NCI-H2081 (cell line): Measurements from ENCODE around the gene KATNB1.
"Not testable (repeated sequence)": the region's sequence is repeated elsewhere in the genome, so short reads cannot be mapped to it uniquely, and the experiment has no call there.

Source experiments
- DNase-seq, 2 experiments: peaks; one replicate each; lab custom pipeline; 2025; lab: John Stamatoyannopoulos, UW

Gene KATNB1

DNA sequence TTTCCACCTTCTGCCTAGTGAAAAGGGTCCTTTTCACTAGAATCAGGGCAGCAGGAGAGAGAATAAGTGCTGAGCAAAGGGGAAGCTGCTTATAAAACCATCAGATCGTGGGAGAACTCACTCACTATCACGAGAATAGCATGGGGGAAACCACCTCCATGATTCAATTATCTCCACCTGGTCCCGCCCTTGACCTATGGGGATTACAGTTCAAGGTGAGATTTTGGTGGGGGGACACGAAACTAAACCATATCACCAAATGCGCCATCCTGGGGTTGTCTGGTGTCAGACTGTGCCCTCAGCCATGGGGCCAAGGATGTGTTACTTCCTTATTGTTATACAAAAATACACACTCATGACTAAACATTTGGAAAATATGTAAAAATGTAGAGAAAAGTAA, 10.4 kb upstream of the KATNB1 start:
- DNase-seq: no peak

GRCh38 chr16:57725554-57725953, 10.0 kb upstream of the KATNB1 start:
- DNase-seq: no peak

DNA sequence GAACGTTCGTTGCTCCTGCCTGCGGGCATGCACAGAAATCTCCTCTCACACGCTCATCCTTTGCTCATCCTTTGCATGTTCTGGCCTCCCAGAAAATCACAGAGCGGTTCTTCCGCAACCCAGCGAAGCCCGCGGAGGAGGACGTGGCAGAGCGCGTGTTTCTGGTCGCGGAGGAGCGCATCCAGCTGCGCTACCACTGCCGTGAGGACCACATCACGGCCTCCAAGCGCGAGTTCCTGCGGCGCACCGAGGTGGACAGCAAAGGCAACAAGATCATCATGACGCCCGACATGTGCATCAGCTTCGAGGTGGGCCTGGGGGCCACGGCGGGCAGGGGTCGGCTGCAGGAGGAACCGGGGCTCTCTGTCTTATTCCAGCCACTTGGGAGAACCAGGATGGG, 9.6 kb upstream of the KATNB1 start:
- no peak for DNase-seq

DNA sequence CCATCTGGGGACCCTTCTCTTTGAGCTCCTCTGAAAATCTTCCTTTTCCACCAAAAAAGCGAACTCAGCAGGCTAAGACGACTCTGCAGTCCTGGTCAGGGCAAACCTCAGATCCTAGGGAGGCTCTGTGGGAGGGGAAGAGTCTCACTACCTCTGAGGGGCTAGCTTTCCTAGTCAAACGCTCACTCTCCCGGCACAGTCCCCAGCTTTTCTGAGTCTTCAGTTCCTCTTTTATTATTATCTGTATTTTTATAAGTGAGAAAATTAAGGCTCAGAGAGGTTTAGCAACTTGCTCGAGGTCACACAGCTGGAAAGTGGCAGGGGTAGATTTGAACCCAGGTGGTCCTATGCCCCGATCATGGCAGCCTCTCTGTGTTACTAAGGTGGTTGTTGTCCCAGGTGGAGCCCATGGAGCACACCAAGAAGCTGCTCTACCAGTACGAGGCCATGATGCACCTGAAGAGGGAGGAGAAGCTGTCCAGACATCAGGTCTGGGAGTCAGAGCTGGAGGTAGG, 9.1 kb upstream of the KATNB1 start:
- no peak for DNase-seq

GRCh38 chr16:57727610-57728009, 8.0 kb upstream of the KATNB1 start:
- DNase-seq: no peak

DNA sequence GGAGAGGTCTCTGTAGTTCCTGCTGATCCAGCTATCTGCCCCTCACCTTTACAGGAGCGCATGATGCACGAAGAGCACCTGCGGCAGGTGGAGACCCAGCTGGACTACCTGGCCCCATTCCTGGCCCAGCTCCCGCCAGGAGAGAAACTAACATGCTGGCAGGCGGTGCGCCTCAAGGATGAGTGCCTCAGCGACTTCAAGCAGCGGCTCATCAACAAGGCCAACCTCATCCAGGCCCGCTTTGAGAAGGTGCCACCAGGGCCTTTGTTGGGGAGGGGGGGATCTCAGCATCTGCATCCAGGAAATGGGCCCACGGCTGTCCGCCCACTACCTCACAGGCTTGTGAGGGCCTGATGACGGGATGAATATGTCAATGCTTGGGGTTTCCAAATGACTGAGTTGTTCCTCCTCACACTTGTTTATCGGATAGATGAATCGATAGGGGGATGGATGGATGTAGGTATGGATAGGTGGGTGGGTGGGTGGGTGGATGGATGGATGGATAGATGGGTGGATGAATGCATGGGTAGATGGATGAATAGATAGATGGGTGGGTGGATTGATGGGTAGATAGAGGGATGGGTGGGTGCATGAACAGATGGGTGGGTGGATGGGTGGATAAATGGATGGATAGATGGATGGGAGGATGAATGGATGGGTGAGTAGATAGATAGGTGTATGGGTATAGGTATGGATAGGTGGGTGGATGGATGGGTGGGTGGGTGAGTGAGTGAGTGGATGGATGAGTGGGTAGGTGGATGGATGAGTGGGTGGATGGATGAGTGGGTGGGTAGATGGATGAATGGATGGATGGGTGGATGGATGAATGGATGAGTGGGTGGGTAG, 7.0 kb upstream of the KATNB1 start:
- DNase-seq: no peak

GRCh38 chr16:57729182-57729484, 6.4 kb upstream of the KATNB1 start:
- no peak for DNase-seq

GRCh38 chr16:57729852-57730251, 5.7 kb upstream of the KATNB1 start:
- DNase-seq: not testable (repeated sequence)

DNA sequence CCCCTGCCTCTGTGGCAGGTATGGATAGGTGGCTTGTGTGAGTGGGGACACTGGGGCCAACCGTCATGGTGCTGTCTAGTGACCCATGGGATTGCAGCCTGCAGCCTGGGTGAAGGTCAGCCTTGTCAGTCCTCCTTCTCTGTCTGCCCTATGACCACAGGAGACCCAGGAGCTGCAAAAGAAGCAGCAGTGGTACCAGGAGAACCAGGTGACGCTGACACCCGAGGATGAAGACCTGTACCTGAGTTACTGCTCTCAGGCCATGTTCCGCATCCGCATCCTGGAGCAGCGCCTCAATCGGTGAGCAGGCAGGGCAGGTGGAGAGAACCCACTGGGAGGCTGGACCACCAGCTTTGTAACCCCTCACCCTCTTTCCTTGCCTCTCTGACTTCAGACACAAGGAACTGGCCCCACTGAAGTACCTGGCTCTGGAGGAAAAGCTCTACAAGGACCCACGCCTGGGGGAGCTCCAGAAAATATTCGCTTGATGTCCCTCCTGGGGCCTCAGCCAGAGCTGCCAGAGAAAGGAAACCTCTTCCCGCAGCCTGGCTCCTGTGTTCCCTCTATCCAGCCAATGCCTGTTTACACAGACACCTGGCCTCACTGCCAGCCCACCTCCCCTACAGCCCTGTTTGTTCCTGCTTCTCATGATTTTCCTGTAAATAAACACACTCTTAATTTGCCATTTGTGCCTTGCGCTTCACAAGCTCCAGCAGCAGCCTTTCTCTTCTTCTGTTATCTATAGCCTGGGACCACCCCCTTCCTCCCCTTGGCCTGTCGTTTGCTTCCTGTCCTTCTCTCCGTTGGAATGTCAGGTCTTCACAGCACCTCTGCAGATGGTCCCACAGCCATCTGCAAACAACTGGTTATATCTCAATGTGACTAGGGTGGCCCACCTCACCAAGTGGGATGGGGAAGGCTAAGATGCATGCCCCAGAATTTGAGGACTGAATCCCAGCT, 4.5 kb upstream of the KATNB1 start:
- DNase-seq: no peak

DNA sequence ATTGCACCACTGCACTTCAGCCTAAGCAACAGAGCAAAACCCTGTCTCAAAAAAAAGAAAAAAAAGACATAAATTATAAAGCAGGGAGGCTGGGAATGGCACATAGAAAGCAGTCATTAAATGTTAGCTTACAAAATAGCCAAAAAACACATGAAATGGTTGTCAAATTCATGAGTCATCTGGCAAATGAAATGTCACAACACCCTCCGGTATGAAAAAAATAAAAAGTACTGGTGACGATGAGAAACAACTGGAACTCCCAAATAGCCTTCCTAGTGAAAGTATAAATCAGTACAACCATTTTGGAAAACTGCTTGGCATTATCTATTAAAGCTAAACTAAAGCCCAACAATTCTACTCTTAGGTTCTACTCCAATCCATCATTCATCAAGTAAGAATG, 3.5 kb upstream of the KATNB1 start:
- DNase-seq: no peak

GRCh38 chr16:57732714-57733113, 2.9 kb upstream of the KATNB1 start:
- DNase-seq: no peak

DNA sequence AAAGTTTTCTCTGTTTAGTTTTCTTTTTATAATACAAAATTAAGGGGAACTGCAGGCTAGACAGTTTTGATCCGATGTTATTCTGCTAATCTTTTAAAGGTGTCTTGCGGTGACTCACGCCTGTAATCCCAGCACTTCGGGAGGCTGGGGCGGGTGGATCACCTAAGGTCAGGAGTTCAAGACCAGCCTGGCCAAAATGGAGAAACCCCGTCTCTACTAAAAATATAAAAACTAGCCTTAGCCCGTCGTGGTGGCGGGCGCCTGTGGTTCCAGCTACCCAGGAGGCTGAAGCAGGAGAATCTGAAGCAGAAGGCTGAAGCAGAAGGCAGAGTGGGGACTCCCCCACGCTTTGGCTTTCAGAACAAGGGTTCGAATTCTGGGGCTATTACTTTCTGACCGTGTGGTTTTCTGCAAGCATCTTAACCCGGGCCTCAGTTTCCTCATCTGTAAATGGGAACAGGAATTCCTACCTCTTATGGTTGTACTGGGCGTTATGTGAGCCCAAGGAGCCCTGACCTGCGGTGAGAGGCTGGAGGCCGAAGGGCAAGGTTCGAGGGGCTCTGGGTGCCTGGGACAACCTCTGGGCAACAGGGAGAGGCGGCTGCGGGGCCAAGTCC, 1.2 kb upstream of the KATNB1 start:
- DNase-seq: no peak

GRCh38 chr16:57734925-57735754, 430 bp upstream of the KATNB1 start:
- peak; percentile 98 to 99 for DNase-seq

GRCh38 chr16:57736419-57737351, 1.1 kb downstream of the KATNB1 start:
- DNase-seq: peak; percentile 33 to 51

- no peak for DNase-seq
These were observed 3.3 kb downstream of the KATNB1 start for GRCh38 chr16:57738844-57739243.

DNA sequence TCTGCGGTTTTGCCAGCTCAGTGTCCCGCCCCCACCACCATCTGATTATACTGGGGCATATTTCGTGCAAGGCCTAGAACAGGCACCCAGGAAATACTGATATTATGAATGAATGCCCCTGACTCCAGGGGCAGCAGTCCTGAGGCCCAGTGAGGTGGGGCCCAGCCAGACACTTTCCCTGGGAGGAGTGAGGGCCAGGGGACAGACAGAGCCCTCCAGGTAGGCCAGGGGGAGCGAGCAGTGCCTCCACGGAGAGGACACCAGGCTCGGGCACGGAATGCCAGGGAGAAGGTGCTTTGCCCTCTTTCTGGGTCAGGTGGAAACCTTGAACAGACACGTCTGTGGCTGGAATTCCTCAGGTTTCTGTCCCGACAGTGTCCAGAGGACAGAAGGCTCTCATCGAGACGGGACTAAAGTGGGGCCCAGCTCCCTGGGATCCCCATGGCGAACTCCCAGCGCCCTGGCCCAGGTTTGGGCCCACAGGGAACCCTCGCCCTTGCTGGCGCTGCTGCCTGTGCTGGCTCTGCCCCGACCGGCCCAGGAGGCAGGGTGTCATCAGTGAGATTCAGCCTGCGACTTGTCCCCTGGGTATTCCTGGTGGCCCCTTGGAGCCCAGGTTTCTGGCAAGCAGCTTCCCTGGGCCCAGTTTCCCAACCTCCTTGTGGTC, 4.3 kb downstream of the KATNB1 start:
- no peak for DNase-seq

- no peak for DNase-seq
These were observed 5.0 kb downstream of the KATNB1 start for GRCh38 chr16:57740423-57741071.

- DNase-seq: peak in 1 of 2 experiments; percentile 23
These were observed 6.2 kb downstream of the KATNB1 start for GRCh38 chr16:57741660-57742191.

GRCh38 chr16:57742543-57742942, 7.0 kb downstream of the KATNB1 start:
- peak; percentile 55 to 80 for DNase-seq
